Heart left ventricle (tissue), 13 donors: Measurements from ENCODE around the gene EIF6.

Experiments used
- POLR2A ChIP-seq, 2 donors: fragments of 450-650 bp; IDR thresholded peaks; one replicate each; pipeline ENCODE4 v1.6.1; 2017; ENCODE audit warnings: antibody characterized with exemption in 2 of 2, mild to moderate bottlenecking in 2 of 2, moderate library complexity in 2 of 2
- TF ChIP-seq, protein P1 (sequence below), 12 donors: fragments of 200-600 bp; sonication (generic) in 4 of 12; IDR thresholded peaks; one replicate each; pipeline versions ENCODE4 v1.5.0 to v1.8.0; 2018 to 2022; ENCODE audit warnings: antibody characterized with exemption in 12 of 12, mild to moderate bottlenecking in 5 of 12
- donor health status: ischemic (EF 13 %, LVEDD 7.1; RV severe dilation, severe dysfunction).
- donor health status: DM: no; HTN: yes; CAD: no.
- donor health status: DM: no; HTN: no; CAD: no.
- donor health status: ischemic (EF 25% LVEDD 6.9; RV normal size, moderate dysfunction).
- donor health status: ischemic (EF 25% LVEDD 5.7; RV mildly dilated, moderate dysfunction).
- donor health status: ischemic (EF 35%, LVEDD 5.7; RV mildly dilated, moderate dysfunction).
- donor health status: nonischemic (EF 11% LVEDD 7.7; RV severe dilation, severe dysfunction).
- donor health status: DM: yes; HTN: yes; CAD: no.
- donor health status: PGD.
- donor health status: ischemic (EF 29% LVEDD 5.4; RV normal size, mild dysfunction).
- donor health status: nonischemic (EF 23%, LVEDD 6.1; RV moderate dilation, normal function).

DNA sequence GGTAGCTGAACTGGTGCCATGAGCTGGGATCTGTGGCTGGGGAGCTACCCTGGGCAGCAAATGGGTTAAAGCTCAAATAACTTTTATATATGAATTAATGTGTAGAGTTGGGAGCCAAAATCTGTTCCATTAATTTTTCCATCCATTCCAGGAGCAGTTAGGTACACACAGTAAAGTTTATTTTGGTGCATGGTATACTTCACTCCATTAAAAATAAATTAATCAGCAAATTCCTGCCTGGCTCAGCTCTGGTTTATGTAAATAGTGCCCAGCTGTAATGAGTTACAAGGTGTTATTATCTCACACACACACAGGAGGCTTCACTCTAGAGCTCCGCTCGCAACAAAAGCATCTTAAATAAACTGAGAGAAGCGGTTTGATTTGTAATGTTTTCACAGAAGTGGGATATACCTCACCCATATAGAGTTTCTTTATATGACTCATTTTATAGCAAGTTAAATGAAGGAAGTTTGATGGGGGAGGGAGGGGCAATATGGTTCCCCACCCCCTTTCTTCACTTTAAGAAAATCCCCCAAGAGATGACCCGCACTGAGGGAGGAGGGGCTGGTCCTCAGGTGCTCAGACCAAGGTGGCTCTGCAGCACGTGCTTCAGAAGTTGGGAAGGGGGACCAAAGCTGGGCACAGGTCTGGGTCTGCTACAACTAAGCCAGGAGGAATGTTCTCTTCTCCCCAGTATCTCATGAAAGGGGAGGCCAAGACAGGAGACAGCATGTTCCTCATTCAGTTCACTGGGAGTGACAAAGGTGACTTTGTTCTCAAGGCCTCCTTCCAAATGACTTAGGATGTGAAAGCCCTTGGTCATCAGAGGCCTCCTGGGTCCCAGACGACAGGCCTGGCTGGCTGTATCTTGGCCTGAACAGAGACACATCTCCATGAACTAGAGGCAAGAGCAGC is 18.1 kb upstream of the EIF6 start:
- TF ChIP-seq, protein P1, sequence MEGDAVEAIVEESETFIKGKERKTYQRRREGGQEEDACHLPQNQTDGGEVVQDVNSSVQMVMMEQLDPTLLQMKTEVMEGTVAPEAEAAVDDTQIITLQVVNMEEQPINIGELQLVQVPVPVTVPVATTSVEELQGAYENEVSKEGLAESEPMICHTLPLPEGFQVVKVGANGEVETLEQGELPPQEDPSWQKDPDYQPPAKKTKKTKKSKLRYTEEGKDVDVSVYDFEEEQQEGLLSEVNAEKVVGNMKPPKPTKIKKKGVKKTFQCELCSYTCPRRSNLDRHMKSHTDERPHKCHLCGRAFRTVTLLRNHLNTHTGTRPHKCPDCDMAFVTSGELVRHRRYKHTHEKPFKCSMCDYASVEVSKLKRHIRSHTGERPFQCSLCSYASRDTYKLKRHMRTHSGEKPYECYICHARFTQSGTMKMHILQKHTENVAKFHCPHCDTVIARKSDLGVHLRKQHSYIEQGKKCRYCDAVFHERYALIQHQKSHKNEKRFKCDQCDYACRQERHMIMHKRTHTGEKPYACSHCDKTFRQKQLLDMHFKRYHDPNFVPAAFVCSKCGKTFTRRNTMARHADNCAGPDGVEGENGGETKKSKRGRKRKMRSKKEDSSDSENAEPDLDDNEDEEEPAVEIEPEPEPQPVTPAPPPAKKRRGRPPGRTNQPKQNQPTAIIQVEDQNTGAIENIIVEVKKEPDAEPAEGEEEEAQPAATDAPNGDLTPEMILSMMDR (IDR thresholded peaks at IDR 0.05): no peak
- TF ChIP-seq POLR2A (IDR thresholded peaks at IDR 0.05): no peak
